B cell (primary cell): ENCODE measurements around the gene RFX2. TPM values are rescaled to one million over a fixed set of nuclear protein-coding genes. Genes with fewer than 3 reads are reported as not detected.

Experiments
- ATAC-seq: fragments of 200-7000 bp; cut with Tn5 transposase; one replicate; pipeline ENCODE4 v1.10.0; 2021; ENCODE audit warnings: low read depth, mild to moderate bottlenecking, moderate number of reproducible peaks, moderate library complexity
- CTCF ChIA-PET: fragments of 350-600 bp; sonication (Branson Sonifier 250); formaldehyde crosslinking; loops from one replicate; lab custom pipeline; 2021; ENCODE audit warnings: antibody characterized with exemption, inconsistent platforms; lab: Charles Lee
- POLR2A ChIA-PET: fragments of 350-600 bp; sonication (Branson Sonifier 250); formaldehyde crosslinking; loops from one replicate; lab custom pipeline; 2021; ENCODE audit warnings: antibody characterized with exemption; lab: Charles Lee
- DNase-seq: peaks from one replicate; pipeline ENCODE4 v3.0.0; 2013
- H2AFZ ChIP-seq: 2 replicates; pipeline ENCODE4 v1.6.1; 2012; ENCODE audit warnings: mild to moderate bottlenecking, low read depth, low read length; ENCODE audit not compliant: insufficient read depth, poor library complexity, severe bottlenecking
- H3K27ac ChIP-seq, 2 donors: 1 replicate in 1 of 2; 2 replicates in 1 of 2; pipeline ENCODE4 v1.5.1; 2012 to 2013; ENCODE audit warnings: low read length in 2 of 2, mild to moderate bottlenecking in 2 of 2, moderate library complexity in 1 of 2
- H3K27me3 ChIP-seq, 4 experiments: fragments of 200-600 bp in 1 of 4; sonication (generic) in 1 of 4; replicated peaks in 1 of 4; 1 replicate in 2 of 4; 2 replicates in 2 of 4; pipeline versions ENCODE4 v1.6.1 to v1.7.0; 2013 to 2016; ENCODE audit warnings: low read length in 3 of 4, mild to moderate bottlenecking in 2 of 4, mixed read lengths in 1 of 4, moderate library complexity in 1 of 4; ENCODE audit not compliant: insufficient read depth in 4 of 4, control insufficient read depth in 3 of 4; ENCODE audit errors: control extremely low read depth in 1 of 4
- H3K36me3 ChIP-seq, 2 experiments: replicated peaks in 1 of 2; 1 replicate in 1 of 2; 2 replicates in 1 of 2; pipeline versions ENCODE4 v1.6.1 to v1.7.1; 2013; ENCODE audit warnings: low read length in 1 of 2; ENCODE audit not compliant: insufficient read depth in 2 of 2, control insufficient read depth in 1 of 2; ENCODE audit errors: control extremely low read depth in 1 of 2, extremely low read depth in 1 of 2
- H3K4me1 ChIP-seq, 2 donors: fragments of 200-600 bp in 1 of 2; sonication (generic) in 1 of 2; 1 replicate in 1 of 2; 2 replicates in 1 of 2; pipeline versions ENCODE4 v1.5.1 to v1.6.1; 2013 to 2017; ENCODE audit warnings: low read length in 2 of 2; ENCODE audit not compliant: control insufficient read depth in 2 of 2, insufficient read depth in 2 of 2
- H3K4me2 ChIP-seq: replicated peaks from 2 replicates; pipeline ENCODE3; 2012; ENCODE audit warnings: mild to moderate bottlenecking, low read depth, low read length; ENCODE audit not compliant: poor library complexity, severe bottlenecking
- H3K4me3 ChIP-seq, 5 experiments: fragments of 200-600 bp in 1 of 5; sonication (generic) in 1 of 5; 1 replicate in 3 of 5; 2 replicates in 2 of 5; pipeline versions ENCODE4 v1.5.1 to v1.7.0; 2011 to 2016; ENCODE audit warnings: low read length in 4 of 5, mild to moderate bottlenecking in 4 of 5, low read depth in 2 of 5, control low read depth in 1 of 5, moderate library complexity in 1 of 5; ENCODE audit not compliant: insufficient read depth in 1 of 5; ENCODE audit errors: control extremely low read depth in 1 of 5, extremely low read depth in 1 of 5
- H3K79me2 ChIP-seq: fragments of 200-600 bp; sonication (generic); one replicate; pipeline ENCODE4 v1.6.0; 2016; ENCODE audit warnings: low read length; ENCODE audit not compliant: control insufficient read depth, insufficient read depth
- H3K9ac ChIP-seq: fragments of 200-600 bp; sonication (generic); 2 replicates; pipeline ENCODE4 v1.6.1; 2017; ENCODE audit warnings: mild to moderate bottlenecking, low read length, moderate library complexity
- H3K9me3 ChIP-seq, 3 donors: one replicate each; pipeline versions ENCODE4 v1.6.1 to v1.7.1; 2013; ENCODE audit warnings: low read length in 2 of 3; ENCODE audit not compliant: control insufficient read depth in 2 of 3, insufficient read depth in 1 of 3; ENCODE audit errors: control extremely low read depth in 1 of 3
- H4K20me1 ChIP-seq: 2 replicates; pipeline ENCODE4 v1.6.0; 2012; ENCODE audit warnings: mild to moderate bottlenecking, low read length; ENCODE audit not compliant: insufficient read depth, control insufficient read depth, poor library complexity, severe bottlenecking
- H3K27ac Mint-ChIP-seq: one replicate; pipeline ENCODE4 v1.8.0; 2021; ENCODE audit warnings: mixed read lengths
- H3K27me3 Mint-ChIP-seq: one replicate; pipeline ENCODE4 v1.8.0; 2021; ENCODE audit warnings: mixed read lengths
- H3K4me1 Mint-ChIP-seq: one replicate; pipeline ENCODE4 v1.8.0; 2021; ENCODE audit warnings: mixed read lengths
- H3K4me3 Mint-ChIP-seq: one replicate; pipeline ENCODE4 v1.8.0; 2021; ENCODE audit warnings: mixed read lengths
- H3K9me3 Mint-ChIP-seq: one replicate; pipeline ENCODE4 v1.8.0; 2022; ENCODE audit warnings: mixed read lengths; ENCODE audit not compliant: insufficient read depth
- CTCF ChIP-seq: fragments of 200-600 bp; IDR thresholded peaks from one replicate; pipeline ENCODE4 v1.8.0; 2022; ENCODE audit warnings: antibody characterized with exemption, mild to moderate bottlenecking
- EZH2 ChIP-seq: IDR thresholded peaks from 2 replicates; pipeline ENCODE4 v1.6.1; 2012; ENCODE audit warnings: borderline replicate concordance, low read depth, mild to moderate bottlenecking, moderate library complexity, low read length; ENCODE audit not compliant: insufficient read depth, poor library complexity, severe bottlenecking
- WGBS: methylation state at CpG from one replicate; pipeline ENCODE4 v1.1.5; 2013; ENCODE audit warnings: missing lambda C conversion rate; ENCODE audit not compliant: insufficient coverage; 5-methylcytosine and 5-hydroxymethylcytosine counted together
- intact Hi-C: fragments of 100-400 bp; cut with micrococcal nuclease; formaldehyde crosslinking; loops from one replicate; pipeline ENCODE4 v1.10.0; 2022
- polyA plus RNA-seq: library from polyadenylated mRNA; depleted of rRNA; stranded (reverse); fragments of >200 nt; gene quantifications from 2 replicates; pipeline ENCODE4 v1.2.3, GENCODE V29; 2012
- total RNA-seq, 2 donors: library from RNA; stranded (reverse); fragments of 120-200 nt in 1 of 2; gene quantifications; 1 replicate in 1 of 2; 2 replicates in 1 of 2; pipeline versions ENCODE4 v1.2.3 to v1.2.4, GENCODE V29; 2013 to 2022

The RFX2 gene
- total and polyA plus RNA-seq, 2 donors (not counting 1 experiment from before 2014, with no cell fraction given): 7.1 to 8.6 TPM

- no peaks in the 10 kb centered on the region for H3K27me3 Mint-ChIP-seq
Measured at GRCh38 chr19:5999693-6000092, 110.6 kb downstream of the RFX2 start.

GRCh38 chr19:5997371-5997770 is 112.9 kb downstream of the RFX2 start:
- H3K79me2 ChIP-seq: no peaks in the 10 kb centered on the region
- 94% methylated on average over 17 of the region's 17 CpGs for WGBS
- ChIA-PET CTCF (interaction anchor here (0.6 kb wide), 1 partner anchor 32 kb away, joined by 3 read pairs; no protein-coding TSS in a partner anchor), POLR2A (no interaction called here)
- H3K4me3 Mint-ChIP-seq: no peak overlapping the region
- no peak for ATAC-seq
- H3K4me3 ChIP-seq: no peak overlapping the region
- H3K4me2 ChIP-seq: no peak overlapping the region
- H3K27ac Mint-ChIP-seq: no peak overlapping the region
- H4K20me1 ChIP-seq: no peaks in the 10 kb centered on the region
- H3K27ac ChIP-seq: no peak overlapping the region
- no peak for TF ChIP-seq CTCF
- TF ChIP-seq EZH2: no peak
- no peak overlapping the region for H2AFZ ChIP-seq
- H3K4me1 ChIP-seq: peaks cover 0 to 7% of the 10 kb centered on the region in 2 donors
- no peaks in the 10 kb centered on the region for H3K36me3 ChIP-seq
- no peak overlapping the region for H3K9ac ChIP-seq
- peaks cover 8% of the 10 kb centered on the region for H3K4me1 Mint-ChIP-seq
- DNase-seq: no peak
- H3K9me3 Mint-ChIP-seq: peaks cover 4% of the 10 kb centered on the region
- intact Hi-C loops: no loop called here
- peaks cover 0 to 16% (median 0%) of the 10 kb centered on the region in 3 donors for H3K9me3 ChIP-seq
- H3K27me3 Mint-ChIP-seq: no peaks in the 10 kb centered on the region
- H3K27me3 ChIP-seq: no peaks in the 10 kb centered on the region

More at GRCh38 chr19:5999693-6000092, 110.6 kb downstream of the RFX2 start:
- POLR2A ChIA-PET: no interaction called here
- H3K79me2 ChIP-seq: no peaks in the 10 kb centered on the region
- CTCF ChIA-PET: interaction anchor here (1.3 kb wide), 1 partner anchor 11 kb away, joined by 4 read pairs; no protein-coding TSS in a partner anchor
- Mint-ChIP-seq H3K27ac (no peak overlapping the region), H3K4me3 (no peak overlapping the region), H3K9me3 (peaks cover 4% of the 10 kb centered on the region), H3K4me1 (no peaks in the 10 kb centered on the region)
- DNase-seq (no peak), ATAC-seq (no peak)
- TF ChIP-seq EZH2: no peak
- no peak for TF ChIP-seq CTCF
- H4K20me1 ChIP-seq: no peaks in the 10 kb centered on the region
- no peaks in the 10 kb centered on the region for H3K4me1 ChIP-seq
- H3K4me2 ChIP-seq: no peak overlapping the region
- WGBS: 95% methylated on average over 6 of the region's 6 CpGs
- H3K27ac ChIP-seq: no peak overlapping the region
- no peak overlapping the region for H2AFZ ChIP-seq
- H3K4me3 ChIP-seq: no peak overlapping the region
- H3K9ac ChIP-seq: no peak overlapping the region
- intact Hi-C loops: no loop called here
- no peaks in the 10 kb centered on the region for H3K36me3 ChIP-seq
- H3K27me3 ChIP-seq: no peaks in the 10 kb centered on the region
- H3K9me3 ChIP-seq: peaks cover 0 to 16% (median 0%) of the 10 kb centered on the region in 3 donors
